Subcutaneous abdominal adipose tissue (tissue), 5 donors: ENCODE measurements around the gene OPTC.
"Not testable (repeated sequence)": the region's sequence is repeated elsewhere in the genome, so short reads cannot be mapped to it uniquely, and the experiment has no call there.

Source experiments
- H3K27ac ChIP-seq: one replicate; pipeline ENCODE4 v1.7.0; 2013; ENCODE audit warnings: low read depth, mild to moderate bottlenecking, inconsistent platforms, low read length, moderate library complexity
- H3K27me3 ChIP-seq, 5 donors: one replicate each; pipeline ENCODE4 v1.7.0; 2013; ENCODE audit warnings: low read length in 5 of 5, inconsistent platforms in 1 of 5; ENCODE audit not compliant: control insufficient read depth in 5 of 5, insufficient read depth in 4 of 5
- H3K36me3 ChIP-seq, 5 donors: one replicate each; pipeline ENCODE4 v1.7.0; 2013; ENCODE audit warnings: low read length in 5 of 5; ENCODE audit not compliant: control insufficient read depth in 5 of 5, insufficient read depth in 5 of 5
- H3K4me1 ChIP-seq, 5 donors: one replicate each; pipeline ENCODE4 v1.7.0; 2013; ENCODE audit warnings: low read length in 5 of 5, mild to moderate bottlenecking in 3 of 5, moderate library complexity in 1 of 5; ENCODE audit not compliant: control insufficient read depth in 5 of 5, insufficient read depth in 5 of 5
- H3K4me3 ChIP-seq, 5 donors: one replicate each; pipeline ENCODE4 v1.7.0; 2013; ENCODE audit warnings: low read length in 5 of 5, low read depth in 1 of 5
- H3K9ac ChIP-seq, 5 donors: one replicate each; pipeline ENCODE4 v1.7.0; 2013; ENCODE audit warnings: low read length in 5 of 5, mild to moderate bottlenecking in 4 of 5, moderate library complexity in 3 of 5
- H3K9me3 ChIP-seq, 5 donors: one replicate each; pipeline ENCODE4 v1.7.0; 2013; ENCODE audit warnings: low read length in 5 of 5; ENCODE audit not compliant: control insufficient read depth in 5 of 5
- donor health status: healthy.
- donor health status: healthy.
- donor health status: healthy.
- donor health status: healthy.
- donor health status: healthy.

The OPTC gene

DNA sequence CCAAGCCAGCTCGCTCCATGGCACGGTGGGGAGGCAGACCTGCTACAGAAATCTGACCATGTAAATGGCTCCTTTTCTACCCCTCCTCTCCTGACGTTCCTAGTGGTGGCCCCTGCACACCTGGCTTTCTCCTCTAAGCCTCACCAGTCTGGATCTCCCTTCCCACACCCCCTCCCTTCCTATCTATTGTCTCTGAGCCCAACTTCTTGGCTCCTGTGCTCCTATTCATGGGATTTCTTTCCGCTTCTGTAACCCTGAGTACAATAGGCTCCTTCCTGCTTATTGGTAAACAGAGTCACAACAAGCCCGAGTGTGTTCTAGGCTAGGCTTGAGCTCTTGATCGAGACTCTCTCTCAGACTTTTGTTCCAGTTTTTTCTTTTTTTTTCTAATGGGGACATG, 17.6 kb downstream of the OPTC start:
- no peaks in the 10 kb centered on the region for H3K9me3 ChIP-seq
- no peaks in the 10 kb centered on the region for H3K27me3 ChIP-seq
- peak overlapping the region in 1 of 5 donors; percentile 38 for H3K9ac ChIP-seq
- H3K27ac ChIP-seq = peak overlapping the region; percentile 80
- H3K36me3 ChIP-seq = no peaks in the 10 kb centered on the region
- H3K4me3 ChIP-seq = no peak overlapping the region
- peaks cover 15 to 82% (median 56%) of the 10 kb centered on the region in 5 donors for H3K4me1 ChIP-seq

DNA sequence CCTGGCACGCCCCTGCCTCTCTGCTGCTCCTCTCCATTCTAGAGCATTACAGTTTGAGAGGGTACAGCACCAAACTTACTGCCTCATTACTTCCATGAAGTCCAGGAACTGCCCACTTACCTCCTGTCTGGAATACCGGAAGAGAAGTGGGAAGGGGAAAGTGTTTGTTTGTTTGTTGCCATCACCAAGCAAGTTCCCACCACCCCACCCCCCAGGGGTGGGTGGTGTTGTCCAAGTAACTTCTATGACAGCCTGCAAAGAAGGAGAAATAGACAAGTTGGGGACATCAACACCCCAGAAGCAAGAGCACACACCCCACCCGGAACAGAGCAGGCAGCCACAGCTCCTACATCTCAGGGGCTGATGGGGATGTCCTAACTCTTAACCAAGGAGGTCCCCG, 18.0 kb downstream of the OPTC start:
- H3K9me3 ChIP-seq = no peaks in the 10 kb centered on the region
- peak overlapping the region in 2 of 5 donors; percentile 3 to 48 for H3K9ac ChIP-seq
- H3K4me3 ChIP-seq = no peak overlapping the region
- H3K4me1 ChIP-seq = peaks cover 13 to 78% (median 52%) of the 10 kb centered on the region in 5 donors
- no peaks in the 10 kb centered on the region for H3K36me3 ChIP-seq
- no peaks in the 10 kb centered on the region for H3K27me3 ChIP-seq
- H3K27ac ChIP-seq = peak overlapping the region; percentile 80

DNA sequence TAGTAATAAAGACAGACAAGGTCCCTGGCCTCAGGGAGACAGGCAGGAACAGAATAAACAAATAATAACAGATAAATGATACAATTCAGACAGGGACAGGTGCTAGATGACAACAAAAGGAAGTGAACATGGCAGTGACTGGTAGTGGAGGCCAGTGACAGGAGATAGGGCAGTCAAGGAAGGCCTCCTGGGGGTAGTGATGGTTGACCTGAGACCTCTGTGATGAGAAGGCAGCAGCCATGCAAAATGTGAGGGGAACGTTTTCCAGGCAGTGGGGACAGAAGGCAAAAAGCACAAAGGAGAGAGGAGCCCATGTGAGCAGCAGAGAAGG, 18.5 kb downstream of the OPTC start:
- H3K27ac ChIP-seq = peak overlapping the region; percentile 80
- H3K9ac ChIP-seq = no peak overlapping the region
- H3K4me1 ChIP-seq = peaks cover 8 to 72% (median 47%) of the 10 kb centered on the region in 5 donors
- no peaks in the 10 kb centered on the region for H3K36me3 ChIP-seq
- no peak overlapping the region for H3K4me3 ChIP-seq
- H3K9me3 ChIP-seq = no peaks in the 10 kb centered on the region
- no peaks in the 10 kb centered on the region for H3K27me3 ChIP-seq

DNA sequence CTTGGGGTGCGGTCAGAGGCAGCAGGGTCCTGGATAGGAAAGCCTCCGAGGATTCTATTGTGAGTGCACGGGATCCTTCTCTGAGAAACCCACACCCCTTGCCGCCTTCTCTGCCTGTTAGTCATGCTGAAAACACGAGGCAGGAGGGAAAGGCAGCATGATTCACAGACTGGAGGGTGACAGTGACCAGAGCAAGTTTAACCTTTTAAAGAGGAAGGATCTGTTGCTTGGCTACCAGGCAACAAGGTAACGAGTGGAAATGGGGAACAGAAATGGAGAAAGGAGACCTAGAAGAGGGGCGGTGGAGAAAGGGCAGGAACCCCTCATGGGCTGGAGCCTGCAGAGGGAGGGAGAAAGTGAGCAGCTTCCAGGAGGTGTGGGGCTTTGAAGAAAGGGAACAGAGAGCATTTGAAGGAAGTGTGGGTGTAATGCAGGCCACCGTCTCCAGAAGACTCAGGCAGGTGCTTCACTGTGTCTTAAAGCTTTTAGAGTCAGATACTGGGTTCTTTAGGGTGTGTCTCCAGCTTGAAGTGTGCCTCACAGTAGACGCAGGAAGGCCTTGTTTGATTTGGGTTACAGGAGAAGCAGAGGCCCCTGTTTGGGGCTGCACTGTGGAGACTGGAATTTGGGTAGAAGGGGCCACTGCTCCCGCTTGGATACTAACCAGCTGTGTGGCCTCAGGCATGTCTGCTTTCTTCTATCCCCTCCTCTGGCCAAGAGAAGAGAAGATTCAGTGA, 19.1 kb downstream of the OPTC start:
- Histone ChIP-seq H3K36me3 (no peaks in the 10 kb centered on the region), H3K9ac (no peak overlapping the region), H3K27ac (peak overlapping the region; percentile 80), H3K4me3 (peak overlapping the region in 2 of 5 donors; percentile 17 to 25), H3K4me1 (peaks cover 8 to 67% (median 42%) of the 10 kb centered on the region in 5 donors), H3K9me3 (no peaks in the 10 kb centered on the region), H3K27me3 (no peaks in the 10 kb centered on the region)

DNA sequence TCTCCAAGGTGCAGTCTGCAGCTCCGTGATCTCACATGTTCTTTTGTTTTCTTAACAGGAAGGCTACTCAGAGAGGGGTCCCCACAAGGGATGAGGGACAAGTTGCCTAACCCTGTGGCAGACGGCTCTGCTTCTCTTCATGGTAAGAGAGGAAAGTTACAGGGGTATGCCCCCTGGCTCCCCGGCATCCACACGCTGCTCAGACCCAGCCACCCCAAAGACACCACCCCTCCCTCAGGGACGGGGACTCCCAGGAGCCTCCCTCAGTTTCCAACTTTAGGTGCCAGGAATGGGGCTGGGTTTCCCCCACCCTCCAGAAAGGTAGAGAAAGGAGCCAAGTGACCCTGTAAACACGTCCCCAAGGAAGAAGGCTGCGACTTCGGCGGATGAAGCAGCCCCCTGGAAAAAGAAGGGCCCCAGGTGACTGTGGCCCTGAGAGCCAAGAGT, 19.7 kb downstream of the OPTC start:
- Histone ChIP-seq H3K4me3 (peak overlapping the region in 2 of 5 donors; percentile 17 to 25), H3K27ac (peak overlapping the region; percentile 80), H3K9ac (no peak overlapping the region), H3K27me3 (no peaks in the 10 kb centered on the region), H3K36me3 (no peaks in the 10 kb centered on the region), H3K9me3 (no peaks in the 10 kb centered on the region), H3K4me1 (peaks cover 8 to 61% (median 36%) of the 10 kb centered on the region in 5 donors)

DNA sequence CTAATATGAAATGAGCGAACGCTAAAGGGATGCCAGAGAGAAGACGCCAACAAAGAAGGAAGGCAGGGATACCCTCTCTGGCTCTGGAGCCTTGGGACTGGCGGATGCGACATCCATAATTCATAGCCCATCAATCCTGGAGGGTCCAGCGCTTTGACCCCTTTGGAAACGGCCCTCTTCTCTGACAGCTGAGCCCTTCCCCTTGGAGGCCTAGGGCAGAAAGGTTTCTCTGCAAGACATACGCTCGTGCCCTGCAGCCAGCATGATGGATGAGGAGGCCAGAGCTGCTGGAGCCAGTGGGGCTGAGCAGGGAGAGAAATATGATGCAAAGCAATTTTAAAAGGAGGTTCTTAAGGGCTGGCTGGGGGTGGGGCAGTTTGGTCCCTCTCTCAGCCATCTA, 22.2 kb downstream of the OPTC start:
- no peaks in the 10 kb centered on the region for H3K9me3 ChIP-seq
- H3K27ac ChIP-seq = no peak overlapping the region
- no peaks in the 10 kb centered on the region for H3K36me3 ChIP-seq
- H3K9ac ChIP-seq = no peak overlapping the region
- H3K4me1 ChIP-seq = peaks cover 13 to 51% (median 39%) of the 10 kb centered on the region in 5 donors
- H3K4me3 ChIP-seq = no peak overlapping the region
- H3K27me3 ChIP-seq = no peaks in the 10 kb centered on the region

DNA sequence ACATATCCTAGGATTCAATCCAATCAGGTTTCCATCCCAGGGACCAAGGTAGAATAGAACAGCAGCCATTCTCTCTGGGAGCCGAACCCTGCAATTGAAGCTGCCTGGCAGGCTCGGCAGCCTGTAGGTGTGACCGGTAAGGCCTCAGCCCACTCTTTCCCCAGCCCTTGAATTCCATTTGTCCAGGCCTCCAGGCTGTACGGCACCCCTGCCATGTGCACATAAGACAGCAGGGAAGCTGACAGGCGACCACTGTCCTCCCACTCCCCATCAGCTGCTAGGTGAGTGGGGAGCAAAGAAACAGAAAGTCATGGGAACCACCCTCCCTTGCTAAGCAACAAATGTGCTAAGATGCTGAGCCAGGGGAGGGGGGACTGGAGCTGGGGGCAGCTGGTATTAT, 23.0 kb downstream of the OPTC start:
- Histone ChIP-seq H3K36me3 (no peaks in the 10 kb centered on the region), H3K9ac (no peak overlapping the region), H3K4me1 (peaks cover 12 to 51% (median 39%) of the 10 kb centered on the region in 5 donors), H3K27ac (no peak overlapping the region), H3K9me3 (no peaks in the 10 kb centered on the region), H3K4me3 (no peak overlapping the region), H3K27me3 (no peaks in the 10 kb centered on the region)

DNA sequence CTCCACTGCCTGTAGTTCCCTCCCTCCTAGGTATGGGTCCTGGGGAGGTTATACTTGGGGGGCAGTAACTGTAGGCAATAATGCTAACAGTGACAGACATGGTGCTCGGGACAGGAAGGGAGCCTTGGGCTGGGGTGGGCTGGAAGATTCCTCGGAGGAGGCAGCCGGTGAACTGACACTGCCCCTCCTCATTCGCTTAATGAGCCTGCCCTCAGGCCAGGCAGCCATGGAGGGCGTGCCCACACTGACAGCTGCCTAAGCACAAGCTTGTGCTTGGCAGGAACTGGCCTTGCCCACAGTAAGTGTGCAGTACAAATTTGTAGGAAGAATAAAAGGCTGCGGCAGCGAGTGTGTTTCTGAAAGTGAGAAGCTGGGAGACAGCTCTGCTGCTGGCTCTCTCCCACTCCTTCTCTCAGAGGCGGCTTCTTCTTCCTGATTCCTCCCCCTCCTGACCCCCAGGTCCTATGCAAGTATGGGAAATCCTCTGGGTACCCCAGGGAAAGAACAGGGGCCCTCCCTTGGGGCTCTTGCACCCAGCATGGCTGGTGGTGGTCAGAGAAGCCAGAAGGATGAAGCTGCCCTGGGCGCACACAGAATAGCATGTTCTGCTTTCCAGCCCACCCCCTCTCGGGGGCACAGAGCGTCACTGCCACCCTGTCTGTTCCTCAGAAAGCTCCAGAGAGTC, 23.6 kb downstream of the OPTC start:
- no peaks in the 10 kb centered on the region for H3K9me3 ChIP-seq
- no peaks in the 10 kb centered on the region for H3K36me3 ChIP-seq
- H3K4me1 ChIP-seq = peaks cover 11 to 50% (median 38%) of the 10 kb centered on the region in 5 donors
- H3K4me3 ChIP-seq = no peak overlapping the region
- no peaks in the 10 kb centered on the region for H3K27me3 ChIP-seq
- no peak overlapping the region for H3K27ac ChIP-seq
- H3K9ac ChIP-seq = no peak overlapping the region

DNA sequence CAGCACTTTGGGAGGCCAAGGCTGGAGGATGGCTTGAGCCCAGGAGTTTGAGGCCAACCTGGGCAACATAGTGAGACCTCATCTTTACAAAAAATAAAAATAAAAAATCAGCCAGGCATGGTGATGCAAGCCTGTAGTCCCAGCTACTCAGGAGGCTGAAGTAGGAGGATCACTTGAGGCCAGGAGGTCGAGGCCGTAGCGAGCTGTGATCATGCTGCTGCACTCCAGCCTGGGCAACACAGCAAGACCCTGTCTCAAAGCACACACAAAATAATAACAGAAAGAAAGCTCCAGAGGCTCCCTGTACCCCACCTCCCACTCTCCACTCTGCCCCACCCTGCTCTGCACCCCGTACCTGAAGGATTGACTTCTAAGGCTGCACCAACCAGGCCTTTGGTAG, 24.2 kb downstream of the OPTC start:
- not testable (repeated sequence) for H3K9me3 ChIP-seq, H3K27me3 ChIP-seq, H3K4me3 ChIP-seq, H3K9ac ChIP-seq, H3K27ac ChIP-seq, H3K36me3 ChIP-seq
- H3K4me1 ChIP-seq = peaks cover 6 to 45% (median 32%) of the 10 kb centered on the region in 5 donors

DNA sequence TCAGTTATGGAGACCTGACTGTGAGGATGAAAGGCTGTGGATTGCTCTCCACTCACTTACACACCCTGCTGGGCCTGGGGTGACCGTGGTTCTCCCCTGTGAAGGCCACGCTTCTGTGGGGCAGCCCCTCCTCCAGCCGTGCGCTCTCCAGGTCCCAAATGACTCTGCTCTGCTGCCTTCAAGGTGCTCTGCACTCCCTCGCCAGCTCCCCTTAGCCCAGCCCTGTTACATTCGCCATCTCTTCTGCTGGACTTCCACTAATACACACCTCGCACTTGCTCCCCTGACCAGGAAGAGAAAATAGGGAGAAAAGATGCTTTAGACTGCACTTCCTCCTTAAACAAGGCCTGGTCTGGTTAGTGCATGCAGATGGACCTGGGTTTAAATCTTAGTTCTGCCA, 24.6 kb downstream of the OPTC start:
- Histone ChIP-seq H3K9me3 (no peaks in the 10 kb centered on the region), H3K4me3 (no peak overlapping the region), H3K27ac (no peak overlapping the region), H3K36me3 (no peaks in the 10 kb centered on the region), H3K9ac (no peak overlapping the region), H3K4me1 (peaks cover 6 to 41% (median 28%) of the 10 kb centered on the region in 5 donors), H3K27me3 (no peaks in the 10 kb centered on the region)
